GM18505 (cell line): Measurements from ENCODE around the gene OSBPL2.

ENCODE experiments used
- ATAC-seq: cut with Tn5 transposase; IDR thresholded peaks from one replicate; pipeline ENCODE4 v1.9.1; 2021; ENCODE audit not compliant: unreplicated experiment
- POLR2A ChIP-seq: IDR thresholded peaks from 4 replicates; pipeline ENCODE4 v1.6.1; 2011; ENCODE audit warnings: borderline replicate concordance; ENCODE audit not compliant: insufficient read depth, insufficient read length; ENCODE audit errors: extremely low read depth

Gene OSBPL2

GRCh38 chr20:62313460-62314338, 75.4 kb downstream of the OSBPL2 start:
- TF ChIP-seq POLR2A, result no peak
- ATAC-seq, result no peak

GRCh38 chr20:62314339-62314638, 76.0 kb downstream of the OSBPL2 start:
- no peak for TF ChIP-seq POLR2A
- no peak for ATAC-seq

GRCh38 chr20:62314711-62315302, 76.5 kb downstream of the OSBPL2 start:
- ATAC-seq, result no peak
- TF ChIP-seq POLR2A, result no peak

DNA sequence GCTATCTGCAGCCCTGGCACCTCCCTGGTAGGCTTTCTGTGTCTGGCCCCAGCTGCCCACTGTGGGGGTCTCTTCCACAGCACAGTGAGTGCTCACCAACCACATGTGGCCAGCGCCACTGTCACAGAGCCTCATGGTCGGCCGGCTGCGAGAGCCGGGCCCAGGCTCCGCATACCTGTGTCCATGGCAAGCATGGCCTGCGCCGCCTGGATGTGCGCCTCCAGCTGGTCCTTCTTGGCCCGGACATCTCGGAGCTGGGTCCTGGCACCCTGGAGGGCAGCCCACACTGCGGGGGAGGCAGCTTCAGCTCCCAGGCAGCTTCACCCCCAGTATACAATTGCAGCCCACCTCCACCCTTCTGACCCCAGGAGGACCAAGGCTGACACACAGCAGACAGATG, 77.5 kb downstream of the OSBPL2 start:
- ATAC-seq, result no peak
- no peak for TF ChIP-seq POLR2A

- ATAC-seq, result no peak
- no peak for TF ChIP-seq POLR2A
These were observed 78.2 kb downstream of the OSBPL2 start for GRCh38 chr20:62316331-62317166.

DNA sequence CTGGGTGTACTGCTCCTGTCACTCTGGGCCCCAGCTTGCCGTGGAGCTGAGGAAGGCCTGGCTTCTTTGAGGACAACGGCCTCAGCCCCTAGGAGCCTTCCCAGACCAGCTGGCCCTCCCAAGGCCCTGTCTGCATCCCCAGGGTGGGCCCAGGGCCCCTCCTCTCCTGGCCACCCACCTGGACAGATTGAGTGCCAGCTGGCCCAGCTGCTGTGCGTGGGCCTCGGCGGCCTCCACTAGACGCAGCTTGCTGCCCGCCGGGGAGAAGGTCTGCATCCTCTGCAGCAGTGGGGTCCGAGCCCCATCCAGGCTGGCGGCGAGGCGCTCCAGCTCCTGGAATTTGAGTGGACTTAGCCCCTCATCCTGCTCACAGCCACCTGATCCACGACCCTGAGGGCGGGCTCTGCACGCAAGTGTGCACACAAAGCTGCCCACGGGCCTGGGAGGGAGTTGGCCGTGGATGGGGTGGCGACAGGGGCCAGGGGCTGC, 78.9 kb downstream of the OSBPL2 start:
- TF ChIP-seq POLR2A, result no peak
- no peak for ATAC-seq

DNA sequence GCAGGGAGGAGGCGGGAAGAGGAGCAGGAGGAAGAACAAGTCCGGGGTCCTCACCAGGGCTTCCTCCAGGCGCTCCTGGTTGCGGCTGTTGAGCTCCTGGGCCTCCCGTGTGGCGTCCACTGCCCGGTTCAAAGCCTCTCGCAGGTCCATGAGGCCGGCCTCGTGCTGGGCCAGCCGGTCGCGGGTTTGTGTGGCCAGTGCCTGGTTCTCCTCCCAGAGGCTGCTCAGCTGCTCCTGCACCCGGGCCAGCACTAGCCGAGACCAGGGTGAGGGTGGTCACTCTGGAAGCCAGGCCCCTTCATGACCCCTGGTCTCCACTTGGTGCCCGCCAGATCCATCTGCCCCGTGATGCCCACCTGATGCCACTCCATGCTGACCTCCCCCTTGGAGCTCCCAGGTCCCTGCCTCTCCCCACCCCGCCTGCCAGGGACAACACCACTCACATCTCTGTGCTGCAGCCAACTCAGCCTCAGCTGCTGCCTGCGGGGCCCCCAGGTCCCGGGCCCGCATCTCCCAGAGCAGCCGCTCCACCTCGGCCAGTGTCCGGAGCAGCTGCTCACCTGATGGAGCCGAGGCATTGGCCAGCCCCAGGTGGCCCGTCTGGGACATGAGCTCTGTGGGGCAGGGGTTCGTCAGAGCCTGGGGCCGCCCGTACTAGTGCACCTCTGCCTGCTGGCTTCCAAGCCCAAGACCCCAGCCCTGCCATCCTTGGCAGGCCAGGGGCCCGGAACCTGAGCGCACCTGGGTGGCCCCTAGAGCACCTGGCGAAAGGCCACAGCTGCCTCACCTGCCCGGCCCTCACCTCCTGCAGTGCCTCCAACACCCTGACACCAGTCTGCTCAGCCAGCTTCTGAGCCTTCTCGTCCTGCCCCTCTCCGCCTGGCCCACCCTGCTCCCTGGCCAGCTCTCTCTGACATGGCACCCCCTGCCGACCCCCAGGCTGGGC, 80.4 kb downstream of the OSBPL2 start:
- TF ChIP-seq POLR2A, result no peak
- ATAC-seq, result no peak

DNA sequence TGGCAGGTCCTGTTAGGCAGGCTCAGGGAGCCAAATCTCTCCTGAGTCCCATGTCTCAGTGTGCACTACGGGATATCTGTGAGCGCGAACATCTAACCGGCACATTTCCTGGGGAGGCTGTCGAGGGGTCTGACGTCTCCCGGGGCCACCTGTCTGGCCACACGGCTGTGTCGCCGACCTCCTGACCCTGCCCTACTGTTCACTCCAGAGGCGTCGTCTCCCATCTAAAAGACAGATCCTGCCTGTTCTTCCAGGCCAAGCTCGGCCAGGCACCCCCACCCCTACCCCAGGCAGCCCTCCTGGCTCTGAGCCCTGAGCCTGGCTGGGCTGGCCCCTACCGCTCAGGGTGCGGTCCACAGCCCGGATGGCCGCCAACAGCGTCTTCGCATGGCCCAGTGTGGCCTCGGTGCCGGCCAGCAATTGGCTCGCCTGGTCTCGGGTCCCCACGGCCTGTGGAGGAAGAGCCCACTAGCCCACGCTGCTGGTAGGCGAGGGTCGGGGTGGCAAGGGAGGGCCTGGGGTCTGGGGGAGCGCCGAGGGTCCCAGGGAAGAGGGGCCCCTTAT, 81.1 kb downstream of the OSBPL2 start:
- TF ChIP-seq POLR2A, result no peak
- no peak for ATAC-seq

GRCh38 chr20:62320581-62321354, 82.4 kb downstream of the OSBPL2 start:
- TF ChIP-seq POLR2A, result no peak
- ATAC-seq, result no peak

DNA sequence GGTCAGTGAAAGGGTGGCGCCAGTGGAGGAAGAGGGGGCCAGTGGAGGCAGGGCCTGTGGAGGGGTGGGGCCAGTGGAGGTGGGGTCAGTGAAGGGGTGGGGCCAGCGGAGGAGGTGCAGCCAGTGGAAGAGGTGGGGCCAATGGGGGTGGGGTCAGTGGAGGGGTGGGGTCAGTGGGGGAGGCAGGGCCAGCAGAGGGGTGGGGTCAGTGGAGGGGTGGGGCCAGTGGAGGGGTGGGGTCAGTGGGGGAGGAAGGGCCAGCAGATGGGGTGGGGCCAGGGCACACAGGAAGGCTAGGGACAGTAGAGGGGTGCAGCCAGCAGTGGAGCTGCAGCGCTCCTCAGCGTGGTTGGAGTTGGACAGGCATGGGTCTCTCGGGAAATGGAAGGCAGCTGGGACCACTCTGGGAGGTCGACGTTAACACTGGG, 83.2 kb downstream of the OSBPL2 start:
- no peak for ATAC-seq
- no peak for TF ChIP-seq POLR2A

GRCh38 chr20:62321975-62322374, 83.7 kb downstream of the OSBPL2 start:
- no peak for ATAC-seq
- no peak for TF ChIP-seq POLR2A
